Measurements from ENCODE around the gene FUZ.

FUZ gene

GRCh38 chr19:49812997-49813861, at the start of gene FUZ (continued):
- TF ChIP-seq PRDM10 (tag by site-specific recombination; IDR thresholded peaks at IDR 0.05) (peak; percentile 98), ZNF610 (tag by site-specific recombination; IDR thresholded peaks at IDR 0.05; ENCODE audit: borderline replicate concordance) (no peak), ZNF830 (tag by site-specific recombination; IDR thresholded peaks at IDR 0.05; ENCODE audit: low read depth) (no peak), ZNF529 (tag by site-specific recombination; IDR thresholded peaks at IDR 0.05; ENCODE audit: insufficient replicate concordance) (no peak), HOXA7 (CRISPR knock-in tag; IDR thresholded peaks at IDR 0.05; ENCODE audit: borderline replicate concordance) (no peak), ZNF639 (tag by site-specific recombination; IDR thresholded peaks at IDR 0.05) (no peak), ZNF169 (tag by site-specific recombination; IDR thresholded peaks at IDR 0.05) (no peak), ZNF112 (tag by site-specific recombination; IDR thresholded peaks at IDR 0.05) (no peak), ZNF558 (tag by site-specific recombination; IDR thresholded peaks at IDR 0.05) (no peak), ZNF549 (tag by site-specific recombination; IDR thresholded peaks at IDR 0.05) (no peak), ZBTB7A (tag by site-specific recombination; IDR thresholded peaks at IDR 0.05; ENCODE audit: low read depth) (no peak), PRDM2 (tag by site-specific recombination; IDR thresholded peaks at IDR 0.05; ENCODE audit: borderline replicate concordance) (no peak), SETDB1 (IDR thresholded peaks at IDR 0.05; ENCODE audit: insufficient read length, low read length) (no peak), ZNF26 (tag by site-specific recombination; IDR thresholded peaks at IDR 0.05) (no peak), ZNF114 (tag by site-specific recombination; IDR thresholded peaks at IDR 0.05) (no peak), ZFP3 (tag by site-specific recombination; IDR thresholded peaks at IDR 0.05; ENCODE audit: low read depth) (no peak), FEZF1 (tag by site-specific recombination; IDR thresholded peaks at IDR 0.05) (no peak), ZXDB (tag by site-specific recombination; IDR thresholded peaks at IDR 0.05) (peak; percentile 79), ZNF23 (tag by site-specific recombination; IDR thresholded peaks at IDR 0.05; ENCODE audit: borderline replicate concordance) (no peak), ATF2 (tag by site-specific recombination; IDR thresholded peaks at IDR 0.05; ENCODE audit: low read depth) (no peak), ZNF121 (tag by site-specific recombination; IDR thresholded peaks at IDR 0.05) (no peak), ZNF658 (tag by site-specific recombination; IDR thresholded peaks at IDR 0.05) (no peak), GLI4 (tag by site-specific recombination; IDR thresholded peaks at IDR 0.05) (no peak)

Measured in HEK293 (cell line).